ENCODE results near the gene MCHR2.

Gene MCHR2

DNA sequence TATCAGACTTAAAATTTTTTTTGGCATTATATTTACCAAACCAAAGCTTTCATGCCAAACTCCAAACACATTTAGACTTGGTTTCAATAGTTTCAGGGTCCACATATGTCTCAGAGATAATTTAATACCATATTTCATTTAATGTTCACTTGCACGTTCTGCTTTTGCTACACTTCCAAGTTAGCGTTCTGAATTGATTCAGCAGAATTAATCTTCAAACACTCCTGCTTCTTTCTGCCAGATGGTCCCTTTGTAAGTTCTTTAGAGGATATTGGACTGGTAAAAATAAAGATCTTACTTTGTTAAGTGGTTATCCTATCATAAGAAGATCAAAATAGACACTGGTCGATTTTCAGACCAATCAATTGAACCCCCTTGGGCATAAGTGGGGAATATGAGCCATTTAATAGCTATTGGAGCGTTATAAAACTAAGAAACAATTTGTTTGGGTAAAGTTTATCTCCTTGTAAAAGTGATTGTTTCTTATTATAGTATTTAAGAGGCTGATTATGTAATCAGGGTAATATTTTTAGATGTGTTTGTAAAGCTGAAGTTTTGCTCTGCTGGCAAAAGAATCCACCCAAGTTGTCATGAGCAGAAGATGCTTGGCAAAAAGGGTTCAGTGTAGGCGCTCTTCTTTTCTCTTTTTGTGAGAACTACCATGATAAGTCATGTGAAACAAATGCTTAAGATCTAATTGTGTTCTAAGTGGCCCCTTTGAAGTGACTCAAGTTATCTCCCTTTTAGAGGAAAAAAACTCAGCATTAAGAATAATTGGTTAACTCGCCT lies 92.2 kb downstream of the MCHR2 start:
- Histone ChIP-seq H3K27me3 (no peaks in the 10 kb centered on the region), H3K4me1 (ENCODE audit: control insufficient read depth in 1 of 2, insufficient read depth in 1 of 2, low read depth in 1 of 2, low read length in 1 of 2) (no peaks in the 10 kb centered on the region), H3K27ac (no peak overlapping the region), H3K9me3 (no peaks in the 10 kb centered on the region), H3K36me3 (no peaks in the 10 kb centered on the region), H3K4me3 (ENCODE audit: low read depth in 1 of 2, low read length in 1 of 2) (no peak overlapping the region)
- TF ChIP-seq, protein P1, sequence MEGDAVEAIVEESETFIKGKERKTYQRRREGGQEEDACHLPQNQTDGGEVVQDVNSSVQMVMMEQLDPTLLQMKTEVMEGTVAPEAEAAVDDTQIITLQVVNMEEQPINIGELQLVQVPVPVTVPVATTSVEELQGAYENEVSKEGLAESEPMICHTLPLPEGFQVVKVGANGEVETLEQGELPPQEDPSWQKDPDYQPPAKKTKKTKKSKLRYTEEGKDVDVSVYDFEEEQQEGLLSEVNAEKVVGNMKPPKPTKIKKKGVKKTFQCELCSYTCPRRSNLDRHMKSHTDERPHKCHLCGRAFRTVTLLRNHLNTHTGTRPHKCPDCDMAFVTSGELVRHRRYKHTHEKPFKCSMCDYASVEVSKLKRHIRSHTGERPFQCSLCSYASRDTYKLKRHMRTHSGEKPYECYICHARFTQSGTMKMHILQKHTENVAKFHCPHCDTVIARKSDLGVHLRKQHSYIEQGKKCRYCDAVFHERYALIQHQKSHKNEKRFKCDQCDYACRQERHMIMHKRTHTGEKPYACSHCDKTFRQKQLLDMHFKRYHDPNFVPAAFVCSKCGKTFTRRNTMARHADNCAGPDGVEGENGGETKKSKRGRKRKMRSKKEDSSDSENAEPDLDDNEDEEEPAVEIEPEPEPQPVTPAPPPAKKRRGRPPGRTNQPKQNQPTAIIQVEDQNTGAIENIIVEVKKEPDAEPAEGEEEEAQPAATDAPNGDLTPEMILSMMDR (IDR thresholded peaks at IDR 0.05): no peak

DNA sequence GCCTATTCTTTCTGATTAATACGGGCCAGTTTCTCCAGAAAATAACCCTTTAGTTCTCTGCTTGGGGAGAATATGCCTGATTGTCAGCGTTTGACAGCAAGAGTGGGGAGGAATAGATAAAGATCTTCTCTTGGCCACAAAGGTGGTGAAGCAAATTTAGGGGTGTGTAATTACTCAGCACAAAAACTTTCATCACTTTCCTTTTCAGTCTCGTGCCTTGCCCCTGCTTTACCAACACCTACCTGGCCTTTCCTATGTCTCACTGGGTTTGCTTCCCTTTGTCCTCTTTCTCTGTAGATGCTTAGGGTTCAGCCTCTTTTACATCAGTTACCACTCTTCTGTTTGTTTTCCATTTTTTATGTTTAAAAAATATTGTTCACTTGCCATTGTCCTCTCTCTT lies 99.2 kb downstream of the MCHR2 start:
- no peak overlapping the region for H3K4me3 ChIP-seq (ENCODE audit: low read depth in 1 of 2, low read length in 1 of 2)
- TF ChIP-seq, protein P1 (IDR thresholded peaks at IDR 0.05): no peak
- no peak overlapping the region for H3K27ac ChIP-seq
- H3K36me3 ChIP-seq: no peaks in the 10 kb centered on the region
- no peaks in the 10 kb centered on the region for H3K9me3 ChIP-seq
- no peaks in the 10 kb centered on the region for H3K27me3 ChIP-seq
- H3K4me1 ChIP-seq (ENCODE audit: control insufficient read depth in 1 of 2, insufficient read depth in 1 of 2, low read depth in 1 of 2, low read length in 1 of 2): no peaks in the 10 kb centered on the region

DNA sequence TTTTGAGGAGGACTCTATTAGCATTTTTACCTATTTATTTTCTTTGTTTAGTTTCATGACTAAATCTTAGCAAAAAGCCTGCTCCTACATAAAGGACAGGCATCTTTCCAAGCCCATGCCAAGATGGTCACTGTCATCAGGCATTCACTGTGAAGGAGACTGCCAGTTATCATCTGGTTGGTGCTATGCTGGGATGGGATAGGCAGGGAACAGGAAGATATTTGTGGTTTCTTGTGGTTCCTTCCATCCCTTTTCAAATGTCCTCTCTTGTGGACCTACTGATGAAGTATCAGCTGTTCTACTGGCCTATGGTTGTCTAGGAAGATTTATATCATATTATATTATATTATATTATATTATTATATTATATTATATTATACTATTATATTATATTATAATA lies 107.0 kb downstream of the MCHR2 start:
- TF ChIP-seq, protein P1 (IDR thresholded peaks at IDR 0.05): no peak
- no peaks in the 10 kb centered on the region for H3K36me3 ChIP-seq
- no peak overlapping the region for H3K4me3 ChIP-seq (ENCODE audit: low read depth in 1 of 2, low read length in 1 of 2)

DNA sequence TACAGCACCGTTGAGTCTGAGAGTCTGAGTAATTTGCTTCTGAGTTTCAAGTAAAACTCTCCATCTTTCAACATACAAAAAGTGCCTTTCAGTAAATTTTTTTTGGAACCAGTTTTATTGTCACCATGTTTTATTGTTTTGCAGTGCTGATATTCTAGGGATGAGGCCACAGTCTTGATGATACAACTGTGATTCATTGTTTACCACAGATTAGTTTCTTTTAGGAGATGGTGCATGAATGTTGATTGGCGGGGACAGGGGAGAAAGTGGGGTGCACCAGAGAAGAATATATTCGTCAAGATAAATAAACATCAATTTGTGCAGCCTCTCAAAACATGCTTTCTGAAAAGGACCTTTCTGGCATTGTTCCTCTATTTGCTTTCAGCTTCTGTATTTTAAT lies 109.0 kb downstream of the MCHR2 start:
- no peak overlapping the region for H3K27ac ChIP-seq
- H3K27me3 ChIP-seq: no peaks in the 10 kb centered on the region
- H3K4me3 ChIP-seq (ENCODE audit: low read depth in 1 of 2, low read length in 1 of 2): no peak overlapping the region
- H3K36me3 ChIP-seq: no peaks in the 10 kb centered on the region
- H3K9me3 ChIP-seq: no peaks in the 10 kb centered on the region
- no peaks in the 10 kb centered on the region for H3K4me1 ChIP-seq (ENCODE audit: control insufficient read depth in 1 of 2, insufficient read depth in 1 of 2, low read depth in 1 of 2, low read length in 1 of 2)
- TF ChIP-seq, protein P1 (IDR thresholded peaks at IDR 0.05): no peak

More for the DNA sequence above, 107.0 kb downstream of the MCHR2 start:
- Histone ChIP-seq H3K9me3 (no peaks in the 10 kb centered on the region), H3K27me3 (no peaks in the 10 kb centered on the region), H3K27ac (no peak overlapping the region), H3K4me1 (ENCODE audit: control insufficient read depth in 1 of 2, insufficient read depth in 1 of 2, low read depth in 1 of 2, low read length in 1 of 2) (no peaks in the 10 kb centered on the region)

DNA sequence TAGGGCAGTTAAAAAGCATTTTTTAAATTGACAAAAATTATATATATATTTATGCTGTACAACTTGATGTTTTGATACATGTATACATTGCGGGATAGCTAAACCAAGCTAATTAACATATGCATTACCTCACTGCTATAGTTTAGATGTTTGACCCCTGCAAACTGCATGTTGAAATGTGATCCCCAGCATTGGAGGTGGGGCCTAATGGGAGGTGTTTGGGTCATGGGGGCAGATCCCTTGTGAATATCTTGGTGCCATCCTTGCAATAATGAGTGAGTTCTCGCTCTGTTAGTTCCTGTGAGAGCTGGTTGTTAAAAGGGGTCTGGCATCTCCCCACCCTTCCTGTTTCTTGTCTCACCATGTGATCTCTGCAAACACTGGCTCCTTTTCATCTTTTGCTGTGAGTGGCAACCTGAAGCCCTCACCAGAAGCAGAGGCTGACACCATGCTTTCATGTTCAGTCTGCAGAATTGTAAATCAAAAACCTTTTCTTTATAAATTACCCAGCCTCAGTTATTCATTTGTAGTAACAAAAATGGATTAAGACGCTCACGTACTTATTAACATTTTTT lies 111.8 kb downstream of the MCHR2 start:
- TF ChIP-seq, protein P1 (IDR thresholded peaks at IDR 0.05): no peak
- H3K36me3 ChIP-seq: no peaks in the 10 kb centered on the region
- H3K27ac ChIP-seq: no peak overlapping the region
- H3K27me3 ChIP-seq: no peaks in the 10 kb centered on the region
- no peak overlapping the region for H3K4me3 ChIP-seq (ENCODE audit: low read depth in 1 of 2, low read length in 1 of 2)
- H3K4me1 ChIP-seq (ENCODE audit: control insufficient read depth in 1 of 2, insufficient read depth in 1 of 2, low read depth in 1 of 2, low read length in 1 of 2): no peaks in the 10 kb centered on the region
- no peaks in the 10 kb centered on the region for H3K9me3 ChIP-seq
